Effector CD8-positive, alpha-beta T cell (primary cell): ENCODE data around the gene ZC3H4.
"Not testable (repeated sequence)": the region's sequence is repeated elsewhere in the genome, so short reads cannot be mapped to it uniquely, and the experiment has no call there.

Experiments
- DNase-seq: peaks from one replicate; lab custom pipeline; 2025; lab: John Stamatoyannopoulos, UW
- total RNA-seq, 4 experiments: gene quantifications; one replicate each; lab custom pipeline; 2026; lab: John Stamatoyannopoulos, UW

The ZC3H4 gene
- total RNA-seq: 67.7 to 118 (median 100) reads per million in 4 experiments

- peak; percentile 99 for DNase-seq
These were observed at the start of gene ZC3H4 for GRCh38 chr19:47112997-47113849. TSS of gene ZC3H4 (minus strand) at chr19:47113776. CDS start at chr19:47112584, 1,192 bp downstream.

GRCh38 chr19:47161876-47162489 lies 48.4 kb upstream of the ZC3H4 start:
- no peak for DNase-seq

GRCh38 chr19:47158879-47159503 lies 45.4 kb upstream of the ZC3H4 start:
- no peak for DNase-seq

GRCh38 chr19:47158367-47158791 lies 44.8 kb upstream of the ZC3H4 start:
- DNase-seq: no peak

- no peak for DNase-seq
These were observed 44.1 kb upstream of the ZC3H4 start for GRCh38 chr19:47157431-47158321.

- DNase-seq: no peak
These were observed 43.4 kb upstream of the ZC3H4 start for GRCh38 chr19:47156861-47157430.

GRCh38 chr19:47155148-47155547 lies 41.6 kb upstream of the ZC3H4 start:
- no peak for DNase-seq

GRCh38 chr19:47153266-47153665 lies 39.7 kb upstream of the ZC3H4 start:
- no peak for DNase-seq

GRCh38 chr19:47152632-47153031 lies 39.1 kb upstream of the ZC3H4 start:
- no peak for DNase-seq

GRCh38 chr19:47152205-47152604 lies 38.6 kb upstream of the ZC3H4 start:
- no peak for DNase-seq

GRCh38 chr19:47151627-47152026 lies 38.1 kb upstream of the ZC3H4 start:
- DNase-seq: no peak

GRCh38 chr19:47146920-47147319 lies 33.3 kb upstream of the ZC3H4 start:
- DNase-seq: no peak

- no peak for DNase-seq
These were observed 32.3 kb upstream of the ZC3H4 start for GRCh38 chr19:47145639-47146486.

- DNase-seq: no peak
These were observed 31.1 kb upstream of the ZC3H4 start for GRCh38 chr19:47144630-47145029.

- no peak for DNase-seq
These were observed 29.9 kb upstream of the ZC3H4 start for GRCh38 chr19:47143322-47144073.

- DNase-seq: no peak
These were observed 29.2 kb upstream of the ZC3H4 start for GRCh38 chr19:47142779-47143178.

- DNase-seq: no peak
These were observed 28.1 kb upstream of the ZC3H4 start for GRCh38 chr19:47141695-47142094.

- not testable (repeated sequence) for DNase-seq
These were observed 27.7 kb upstream of the ZC3H4 start for GRCh38 chr19:47141252-47141651.

GRCh38 chr19:47135156-47135555 lies 21.6 kb upstream of the ZC3H4 start:
- DNase-seq: no peak

- no peak for DNase-seq
These were observed 21.0 kb upstream of the ZC3H4 start for GRCh38 chr19:47134545-47134944.
